ENCODE measurements around the gene ARL4C.
"Not testable (repeated sequence)": the region's sequence is repeated elsewhere in the genome, so short reads cannot be mapped to it uniquely, and the experiment has no call there.

Gene ARL4C

GRCh38 chr2:234469972-234470371 lies 26.9 kb downstream of the ARL4C start:
- no peak for DNase-seq

- DNase-seq, result no peak
Measured at GRCh38 chr2:234469251-234469845, 27.5 kb downstream of the ARL4C start.

DNA sequence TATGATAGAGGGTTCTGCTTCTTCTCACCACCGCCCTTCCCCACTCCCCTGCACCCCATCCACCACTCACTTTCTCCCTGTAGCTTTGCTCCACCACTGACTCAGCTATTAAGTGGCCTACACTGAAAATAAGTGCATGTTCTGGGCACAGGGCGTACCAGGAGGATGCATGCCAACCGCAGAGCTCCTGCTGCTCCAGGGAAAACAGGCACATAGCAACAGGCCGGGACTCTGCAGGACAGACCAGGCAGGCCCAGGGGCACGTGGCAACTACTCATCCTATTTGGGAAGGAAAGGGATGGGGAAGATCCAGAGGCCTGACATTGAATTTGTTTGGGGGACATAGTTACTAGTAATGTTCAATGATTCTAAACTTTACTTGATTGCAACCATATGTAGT lies 28.4 kb downstream of the ARL4C start:
- DNase-seq, result no peak

DNA sequence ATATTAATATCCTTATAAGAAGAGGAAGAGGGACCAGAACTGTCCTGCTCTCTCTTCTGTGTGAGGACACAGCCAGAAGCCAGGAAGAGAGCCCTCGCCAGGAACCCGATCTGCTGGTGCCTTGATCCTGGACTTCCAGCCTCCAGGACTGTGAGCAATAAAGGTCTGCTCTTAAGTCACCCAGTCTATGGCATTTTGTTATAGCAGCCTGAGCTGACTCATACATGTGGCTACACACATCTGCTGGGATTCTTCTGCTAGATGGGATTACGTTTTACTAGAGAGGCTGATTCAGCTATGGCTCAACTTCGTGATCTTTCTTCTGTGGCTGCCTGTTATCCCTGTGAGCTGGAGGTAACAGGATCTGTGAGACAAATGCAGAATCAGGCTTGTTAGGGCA lies 29.6 kb downstream of the ARL4C start:
- DNase-seq, result no peak

GRCh38 chr2:234464291-234464645 lies 32.6 kb downstream of the ARL4C start:
- DNase-seq, result no peak

DNA sequence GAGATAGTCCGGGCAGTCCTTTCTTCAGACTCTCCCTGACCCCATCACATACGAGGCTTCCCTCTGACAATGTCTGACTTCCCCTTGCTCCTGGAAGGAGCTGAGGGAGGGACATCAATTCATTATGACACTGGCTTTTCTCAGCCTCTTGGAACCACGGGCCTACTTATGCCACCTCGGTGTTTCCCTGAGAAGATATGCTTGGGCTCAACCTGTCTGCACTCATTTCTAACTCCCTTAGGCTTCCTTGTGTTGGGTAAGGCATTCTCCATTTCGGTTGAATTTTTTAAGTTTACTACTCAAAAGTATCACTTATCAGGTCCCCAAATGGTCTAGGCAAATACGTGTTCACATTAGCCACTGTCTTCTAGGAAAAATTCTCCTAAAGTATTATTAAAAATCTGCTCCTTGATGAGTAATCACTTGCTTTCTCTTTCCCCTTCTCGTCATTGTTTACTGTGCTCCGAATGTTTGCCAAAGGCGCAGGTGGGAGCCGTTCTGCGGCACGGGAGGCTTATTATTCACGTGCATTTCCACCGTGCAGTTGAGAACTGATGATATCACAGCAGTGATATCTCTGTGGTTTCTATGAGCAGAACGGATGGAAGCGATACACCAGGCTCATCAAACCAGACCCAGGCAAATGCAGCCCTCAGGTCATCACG lies 33.1 kb downstream of the ARL4C start:
- DNase-seq, result peak; percentile 81

DNA sequence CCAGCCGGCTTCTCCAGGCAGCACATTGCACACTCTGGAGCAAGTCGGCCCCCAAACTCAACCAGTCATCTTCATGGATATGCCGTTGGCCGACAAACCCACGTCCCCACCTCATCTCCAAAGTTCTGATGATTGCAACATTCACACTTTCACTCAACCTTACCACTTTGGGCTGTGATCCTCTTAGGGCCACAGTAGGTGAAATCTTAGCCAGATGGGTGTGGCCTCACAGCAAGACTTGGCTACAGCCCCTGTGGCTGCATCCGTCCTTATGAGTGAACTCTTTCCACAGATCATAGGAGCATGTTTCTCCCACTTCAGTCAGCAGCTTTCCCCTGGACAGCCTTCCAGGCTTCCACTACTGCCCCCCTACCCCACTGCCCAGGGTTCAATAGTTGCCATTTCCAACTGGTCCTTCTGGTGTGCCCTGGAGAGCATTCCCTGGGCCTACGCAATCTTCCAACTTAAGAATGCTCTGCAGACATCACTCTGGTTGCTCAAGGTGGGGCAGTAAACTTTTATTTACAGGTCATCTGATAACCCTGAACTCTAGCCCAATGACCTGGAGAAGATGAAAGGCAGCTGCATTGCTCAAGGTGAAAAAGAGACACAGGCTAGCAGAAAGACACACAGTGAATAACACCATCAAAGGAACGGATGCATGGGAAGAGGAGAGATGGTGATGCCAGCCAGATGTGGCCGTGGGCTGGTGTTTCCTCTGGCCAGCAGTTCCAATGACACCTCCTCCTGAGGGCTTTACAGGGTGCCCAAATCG lies 34.5 kb downstream of the ARL4C start:
- DNase-seq, result no peak

DNA sequence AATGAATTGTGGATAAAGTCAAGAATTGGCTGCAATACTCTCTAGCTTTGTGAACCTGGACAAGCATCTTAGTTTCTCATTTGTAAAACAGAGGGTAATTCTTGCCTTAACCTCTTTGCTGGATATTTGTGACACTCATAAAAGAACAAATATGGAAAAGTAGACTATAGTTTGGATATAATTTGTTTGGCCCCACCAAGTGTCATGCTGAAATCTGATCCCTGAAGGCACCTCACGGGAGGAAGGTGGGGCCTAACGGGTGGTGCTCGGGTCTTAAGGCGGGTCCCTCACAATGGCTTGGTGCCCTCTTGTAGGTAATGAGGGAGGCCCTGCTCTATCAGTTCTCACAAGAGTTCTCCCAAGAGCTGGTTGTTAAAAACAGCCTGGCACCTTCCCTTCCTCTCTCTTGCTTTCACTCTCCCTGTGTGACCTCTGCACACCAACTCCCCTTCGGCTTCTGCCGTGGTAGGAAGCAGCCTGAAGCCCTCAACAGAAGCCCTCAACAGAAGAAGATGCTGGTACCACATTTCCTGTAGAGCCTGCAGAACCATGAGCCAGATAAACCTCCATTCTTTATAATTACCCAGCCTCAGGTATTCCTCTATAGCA lies 37.4 kb downstream of the ARL4C start:
- no peak for DNase-seq

GRCh38 chr2:234458466-234458865 lies 38.4 kb downstream of the ARL4C start:
- DNase-seq, result no peak

- DNase-seq, result no peak
Measured at GRCh38 chr2:234457421-234457820, 39.5 kb downstream of the ARL4C start.

DNA sequence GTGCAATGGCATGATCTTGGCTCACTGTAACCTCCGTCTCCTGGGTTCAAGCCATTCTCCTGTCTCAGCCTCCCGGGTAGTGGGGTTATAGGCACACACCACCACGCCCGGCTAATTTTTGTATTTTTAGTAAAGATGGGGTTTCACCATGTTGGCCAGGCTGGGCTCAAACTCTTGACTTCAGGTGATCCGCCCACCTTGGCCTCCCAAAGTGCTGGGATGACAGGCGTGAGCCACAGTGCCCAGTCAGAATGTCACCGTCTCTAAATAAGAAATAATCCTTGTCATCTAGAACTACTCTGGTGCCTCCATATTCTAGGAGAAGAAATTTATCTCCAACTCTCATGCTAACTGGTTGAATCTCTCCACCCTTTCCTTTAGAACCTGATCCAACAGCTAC lies 41.6 kb downstream of the ARL4C start:
- DNase-seq, result not testable (repeated sequence)

- DNase-seq, result peak; percentile 33
Measured at GRCh38 chr2:234454433-234454832, 42.4 kb downstream of the ARL4C start.

GRCh38 chr2:234453216-234453615 lies 43.7 kb downstream of the ARL4C start:
- DNase-seq, result peak; percentile 48

DNA sequence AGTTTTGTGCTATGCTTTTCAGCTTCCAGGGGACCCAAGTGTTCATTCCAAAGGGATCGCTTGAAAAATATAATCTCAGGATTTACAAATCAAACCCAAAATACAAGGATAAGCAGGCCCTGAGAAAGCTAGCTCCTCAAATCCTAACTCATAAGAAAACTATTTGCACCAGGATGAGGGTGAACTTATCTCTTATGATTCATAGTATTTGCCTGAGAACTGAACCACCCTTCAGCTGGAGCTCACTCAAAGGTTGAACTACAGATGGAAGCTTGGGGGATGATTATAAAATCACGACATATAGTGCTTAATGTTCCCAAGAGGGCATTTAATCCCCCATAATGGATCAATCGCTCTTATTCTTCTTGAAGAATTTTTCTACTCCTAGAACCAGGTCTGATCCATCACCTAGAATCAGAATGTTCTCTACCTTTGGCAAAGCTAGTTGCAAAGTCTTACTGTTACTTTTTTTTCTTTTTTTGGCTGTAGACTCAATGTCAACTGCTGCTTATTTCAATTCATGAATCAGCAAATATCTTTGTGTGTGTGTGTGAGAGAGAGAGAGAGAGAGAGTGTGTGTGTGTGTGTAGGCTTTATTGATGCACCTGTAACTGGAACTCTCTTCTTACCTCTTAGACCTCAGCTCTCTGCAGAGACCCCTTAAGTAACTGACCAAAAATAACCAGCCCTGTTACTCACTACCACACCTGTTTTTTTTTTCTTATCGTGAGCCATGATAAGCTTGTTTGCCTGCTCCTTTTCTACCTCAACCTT lies 44.8 kb downstream of the ARL4C start:
- DNase-seq, result no peak

DNA sequence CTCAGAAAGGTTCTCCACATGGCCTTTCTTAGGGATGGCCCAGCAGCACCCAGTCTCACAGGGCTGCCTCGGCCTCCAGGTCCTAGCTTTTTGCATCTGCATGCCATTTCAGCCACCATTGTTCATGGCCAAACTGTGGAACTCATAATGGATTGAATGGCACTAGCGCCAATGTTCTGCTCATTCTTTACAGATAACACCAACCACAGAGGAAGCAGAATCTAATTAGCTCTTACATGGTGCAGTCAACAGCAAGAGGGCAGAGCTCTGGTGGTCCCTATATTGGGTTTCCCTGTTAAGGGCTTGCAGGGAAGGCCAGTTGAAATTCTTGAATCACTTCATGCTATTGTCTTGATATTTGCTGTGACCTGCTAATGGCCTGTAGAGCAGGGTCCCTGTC lies 45.6 kb downstream of the ARL4C start:
- no peak for DNase-seq

- no peak for DNase-seq
Measured at GRCh38 chr2:234450431-234451124, 46.3 kb downstream of the ARL4C start.

GRCh38 chr2:234448506-234449184 lies 48.2 kb downstream of the ARL4C start:
- DNase-seq, result no peak

DNA sequence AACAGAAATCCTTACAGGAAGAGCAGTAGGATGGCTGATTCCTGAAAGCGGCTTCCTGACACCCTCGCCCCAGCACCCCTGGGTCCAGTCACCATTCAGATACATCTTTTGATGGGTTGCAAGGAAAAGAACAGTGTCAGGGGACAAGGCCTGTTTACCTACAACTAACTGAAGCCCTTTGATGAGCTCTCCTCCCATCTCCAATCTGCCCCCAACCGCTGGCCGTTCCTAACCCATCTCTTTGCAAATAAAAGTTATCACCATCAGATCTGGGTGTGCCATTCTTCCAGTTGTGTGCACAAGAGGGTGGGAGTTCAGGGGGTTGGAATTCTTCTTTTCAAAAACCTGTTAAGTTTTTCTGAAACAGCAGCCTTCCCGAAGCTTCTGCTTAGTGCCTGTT lies 48.9 kb downstream of the ARL4C start:
- DNase-seq, result no peak

DNA sequence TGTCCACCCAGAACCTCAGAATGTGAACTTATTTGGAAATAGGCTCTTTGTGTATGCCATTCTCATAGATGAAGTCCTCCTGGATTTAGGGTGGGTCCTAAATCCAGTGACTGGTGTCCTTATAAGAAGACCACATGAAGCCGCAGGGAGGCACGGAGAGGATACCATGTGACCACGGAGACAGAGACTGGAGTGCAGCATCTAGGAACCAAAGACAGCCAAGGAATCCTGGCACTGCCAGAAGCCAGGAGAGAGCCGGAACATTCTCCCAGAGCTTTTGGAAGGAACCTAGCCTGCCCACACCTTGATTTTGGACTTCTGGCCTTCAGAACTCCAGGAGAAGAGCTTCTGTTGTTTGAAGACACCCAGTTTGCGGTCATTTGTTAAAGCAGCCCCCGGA lies 49.7 kb downstream of the ARL4C start:
- no peak for DNase-seq

GRCh38 chr2:234446404-234447076 lies 50.3 kb downstream of the ARL4C start:
- DNase-seq, result peak; percentile 95

DNA sequence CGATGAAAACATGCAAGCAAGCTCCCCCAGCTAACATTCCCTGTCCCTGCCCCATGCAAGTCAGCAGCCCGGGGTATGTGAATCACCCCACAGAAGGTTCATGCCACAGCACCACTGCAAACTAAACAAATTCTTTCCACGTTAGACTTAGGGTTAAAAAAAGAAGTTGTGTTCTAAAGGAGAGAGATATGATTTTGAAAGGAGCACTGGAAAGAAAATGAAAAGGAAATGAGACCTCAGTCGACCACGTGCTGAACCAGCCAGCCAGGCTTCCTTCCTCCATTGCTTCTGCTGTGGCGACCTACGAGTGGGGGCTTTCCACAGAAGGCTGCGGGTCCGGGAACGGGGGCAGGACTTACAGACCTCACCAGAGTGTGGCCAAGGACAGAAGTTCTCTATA lies 52.0 kb downstream of the ARL4C start:
- peak; percentile 82 for DNase-seq

Data from CD4-positive, alpha-beta T cell treated with Interleukin-15 for 1 hour (primary cell).